GM18502 (cell line): ENCODE data around the gene TMEM187.

ENCODE experiments used
- ATAC-seq: cut with Tn5 transposase; IDR thresholded peaks from one replicate; pipeline ENCODE4 v1.9.1; 2021; ENCODE audit warnings: mild to moderate bottlenecking; ENCODE audit not compliant: unreplicated experiment, poor library complexity

TMEM187 gene

DNA sequence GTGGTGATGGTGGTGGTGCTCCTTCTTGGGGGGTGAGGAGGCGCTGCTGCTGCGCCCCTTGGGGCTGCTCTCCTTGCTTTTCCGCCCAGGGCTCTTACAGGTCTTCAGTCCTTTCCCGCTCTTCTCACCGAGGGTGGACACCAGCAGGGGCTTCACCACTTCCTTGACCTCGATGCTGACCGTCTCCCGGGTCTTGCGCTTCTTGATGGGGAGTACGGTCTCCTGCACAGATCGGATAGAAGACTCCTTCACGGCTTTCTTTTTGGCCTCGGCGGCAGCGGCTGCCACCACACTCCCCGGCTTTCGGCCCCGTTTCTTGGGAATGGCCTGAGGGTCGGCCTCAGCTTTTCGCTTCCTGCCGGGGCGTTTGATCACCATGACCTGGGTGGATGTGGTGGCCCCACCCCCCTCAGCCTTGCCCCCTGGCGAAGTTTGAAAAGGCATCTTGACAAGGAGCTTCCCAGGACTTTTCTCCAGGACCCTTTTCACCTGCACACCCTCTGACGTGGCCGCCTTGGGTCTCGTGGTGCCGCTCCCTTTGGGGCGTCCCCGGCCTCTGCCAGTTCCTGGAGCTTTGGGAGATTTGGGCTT lies 58.3 kb downstream of the TMEM187 start:
- ATAC-seq: no peak

DNA sequence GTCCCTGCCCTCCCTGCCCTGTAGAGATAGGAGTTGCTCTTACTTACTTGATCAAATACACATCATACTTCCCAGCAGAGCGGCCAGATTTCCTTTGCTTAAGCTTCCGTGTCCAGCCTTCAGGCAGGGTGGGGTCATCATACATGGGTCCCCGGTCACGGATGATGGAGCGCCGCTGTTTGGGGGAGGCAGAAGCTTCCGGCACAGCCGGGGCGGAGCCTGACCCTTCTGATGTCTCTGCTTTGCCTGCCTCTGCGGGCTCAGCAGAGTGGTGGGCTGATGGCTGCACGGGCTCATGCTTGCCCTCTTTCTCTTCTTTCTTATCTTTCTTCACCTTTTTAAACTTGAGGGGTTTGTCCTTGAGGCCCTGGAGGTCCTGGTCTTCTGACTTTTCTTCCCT lies 59.6 kb downstream of the TMEM187 start:
- ATAC-seq: no peak

DNA sequence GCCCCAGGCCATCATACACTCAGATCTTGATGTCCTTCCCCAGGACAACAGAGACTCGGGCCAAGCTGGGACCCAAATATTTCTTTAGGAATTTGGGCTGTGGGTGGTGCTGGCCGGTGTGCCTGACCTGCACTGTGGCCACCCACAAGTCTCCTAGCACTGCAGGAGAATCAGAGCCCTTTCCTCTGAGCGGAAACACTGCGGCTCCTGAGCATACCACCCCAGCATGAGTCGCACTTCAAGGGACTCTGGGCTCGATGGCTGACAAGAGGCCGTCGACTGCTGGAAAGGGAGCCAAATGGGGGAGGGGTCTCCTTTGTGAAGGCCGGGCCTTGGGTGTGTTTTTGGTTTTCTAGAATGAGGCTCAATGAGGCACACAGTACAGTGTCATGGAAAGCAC lies 60.1 kb downstream of the TMEM187 start:
- no peak for ATAC-seq
